ENCODE results near the gene AMPD2. TPM values are rescaled to one million over a fixed set of nuclear protein-coding genes. Genes with fewer than 3 reads are reported as not detected.

Gene AMPD2
- total and polyA plus RNA-seq, 2 of the 8 experiments (the other 6 are each of a cell fraction or from before 2014, with no cell fraction given) = 37.2 to 67.7 TPM

GRCh38 chr1:109589679-109590078, 30.0 kb upstream of the AMPD2 start:
- TF ChIP-seq TAF1 (IDR thresholded peaks at IDR 0.05; ENCODE audit: low read depth, low read length) (no peak), SP4 (IDR thresholded peaks at IDR 0.05; ENCODE audit: low read length) (no peak), ASH2L (IDR thresholded peaks at IDR 0.05; ENCODE audit: low read length) (no peak), GTF2F1 (IDR thresholded peaks at IDR 0.05; ENCODE audit: borderline replicate concordance, low read depth, low read length) (no peak), POLR2AphosphoS5 (IDR thresholded peaks at IDR 0.05; ENCODE audit: low read depth, low read length) (no peak), GABPA (IDR thresholded peaks at IDR 0.05; ENCODE audit: borderline replicate concordance, insufficient read depth, low read length) (no peak), POLR2A (IDR thresholded peaks at IDR 0.05; ENCODE audit: control extremely low read depth in 1 of 2, low read depth in 2 of 2, low read length in 2 of 2) (no peak), HDAC2 (IDR thresholded peaks at IDR 0.05; ENCODE audit: borderline replicate concordance in 1 of 2, low read depth in 2 of 2, low read length in 2 of 2) (no peak), CHD2 (IDR thresholded peaks at IDR 0.05; ENCODE audit: low read length) (no peak), POU5F1 (IDR thresholded peaks at IDR 0.05; ENCODE audit: low read depth, low read length) (no peak), EZH2 (IDR thresholded peaks at IDR 0.05; ENCODE audit: low read depth, low read length, severe bottlenecking) (no peak), MAFK (IDR thresholded peaks at IDR 0.05; ENCODE audit: low read depth, low read length) (no peak), RXRA (IDR thresholded peaks at IDR 0.05; ENCODE audit: insufficient read depth, low read depth, low read length) (no peak)
- TF ChIP-seq, protein P1, sequence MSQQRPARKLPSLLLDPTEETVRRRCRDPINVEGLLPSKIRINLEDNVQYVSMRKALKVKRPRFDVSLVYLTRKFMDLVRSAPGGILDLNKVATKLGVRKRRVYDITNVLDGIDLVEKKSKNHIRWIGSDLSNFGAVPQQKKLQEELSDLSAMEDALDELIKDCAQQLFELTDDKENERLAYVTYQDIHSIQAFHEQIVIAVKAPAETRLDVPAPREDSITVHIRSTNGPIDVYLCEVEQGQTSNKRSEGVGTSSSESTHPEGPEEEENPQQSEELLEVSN (IDR thresholded peaks at IDR 0.05) = no peak
- H4K8ac ChIP-seq (ENCODE audit: extremely low read depth, insufficient read depth, low read length) = no peak overlapping the region
- H3K23ac ChIP-seq (ENCODE audit: insufficient read length) = no peak overlapping the region
- no peaks in the 10 kb centered on the region for H3K27me3 ChIP-seq (replicated peaks in 1 of 4; ENCODE audit: control insufficient read depth in 3 of 4, extremely low read depth in 1 of 4, insufficient read depth in 3 of 4, low read length in 3 of 4)
- POLR2A ChIA-PET (ENCODE audit: partially characterized antibody) = no interaction called here
- no peaks in the 10 kb centered on the region for H3K4me1 ChIP-seq (replicated peaks in 1 of 4; ENCODE audit: control insufficient read depth in 3 of 4, insufficient read depth in 4 of 4, low read length in 3 of 4)
- CTCF ChIA-PET (ENCODE audit: partially characterized antibody) = interaction anchor here (0.5 to 1.4 kb wide), 2 partner anchors 26 to 58 kb away, joined by 3 to 6 read pairs; no protein-coding TSS in a partner anchor
- no peak overlapping the region for H2BK5ac ChIP-seq (ENCODE audit: low read depth, low read length)
- no peak overlapping the region for H2AFZ ChIP-seq (ENCODE audit: low read length)
- H4K91ac ChIP-seq (replicated peaks; ENCODE audit: insufficient read length, low read length) = no peak overlapping the region
- H2AK5ac ChIP-seq (ENCODE audit: low read depth, low read length) = no peak overlapping the region
- no peak for FAIRE-seq
- H3K79me1 ChIP-seq (ENCODE audit: low read depth, low read length) = no peaks in the 10 kb centered on the region
- H3K79me2 ChIP-seq (ENCODE audit: control insufficient read depth in 1 of 2, insufficient read depth in 2 of 2, low read length in 2 of 2) = no peaks in the 10 kb centered on the region
- no peak overlapping the region for H3K18ac ChIP-seq (ENCODE audit: extremely low read depth, low read length)
- H3K4ac ChIP-seq (replicated peaks; ENCODE audit: insufficient read length, low read depth, low read length) = no peak overlapping the region
- no peak overlapping the region for H3K27ac ChIP-seq (ENCODE audit: low read depth, low read length)
- no peak overlapping the region for H3K4me2 ChIP-seq (ENCODE audit: insufficient read depth in 1 of 2, low read depth in 2 of 2, low read length in 2 of 2)
- no peak overlapping the region for H3K56ac ChIP-seq (replicated peaks; ENCODE audit: insufficient read length, low read depth, low read length)
- no peak overlapping the region for H2BK12ac ChIP-seq (ENCODE audit: low read depth, low read length)
- no peak overlapping the region for H4K5ac ChIP-seq (ENCODE audit: insufficient read length, low read depth, low read length)
- no peaks in the 10 kb centered on the region for H4K20me1 ChIP-seq (replicated peaks in 1 of 2; ENCODE audit: control insufficient read depth in 1 of 2, insufficient read depth in 2 of 2, low read length in 2 of 2)
- peaks cover 3 to 61% (median 17%) of the 10 kb centered on the region in 4 experiments for H3K36me3 ChIP-seq (ENCODE audit: control insufficient read depth in 2 of 4, insufficient read depth in 4 of 4, low read length in 3 of 4)
- no peak overlapping the region for H3K4me3 ChIP-seq (ENCODE audit: extremely low read depth in 1 of 4, insufficient read depth in 2 of 4, low read depth in 3 of 4, low read length in 4 of 4)
- no peak overlapping the region for H3K9ac ChIP-seq (replicated peaks in 1 of 4; ENCODE audit: extremely low read depth in 1 of 4, low read depth in 3 of 4, low read length in 3 of 4)
- no peak overlapping the region for H2BK20ac ChIP-seq (ENCODE audit: low read length)
- no peak overlapping the region for H2BK15ac ChIP-seq (ENCODE audit: low read length)
- H3K9me3 ChIP-seq (ENCODE audit: insufficient read depth in 2 of 2, low read depth in 1 of 2, low read length in 1 of 2) = no peaks in the 10 kb centered on the region
- no peak overlapping the region for H3K14ac ChIP-seq (ENCODE audit: insufficient read length)
- H3K23me2 ChIP-seq (ENCODE audit: low read depth, low read length) = no peaks in the 10 kb centered on the region
- H2BK120ac ChIP-seq (replicated peaks; ENCODE audit: low read depth, low read length) = no peak overlapping the region
- DNase-seq (ENCODE audit: low read depth in 1 of 2, low spot score in 2 of 2) = no peak

All from H1 (cell line).